Activated naive CD4-positive, alpha-beta T cell treated with anti-CD3 and anti-CD28 coated beads for 36 hours (primary cell): ENCODE results near the gene TICRR. TPM values are rescaled to one million over a fixed set of nuclear protein-coding genes. Genes with fewer than 3 reads are reported as not detected.

Experiments used
- CTCF ChIA-PET: fragments of 350-600 bp; sonication (Branson Sonifier 250); formaldehyde crosslinking; loops from one replicate; lab custom pipeline; 2021; ENCODE audit warnings: antibody characterized with exemption; lab: Charles Lee
- DNase-seq: peaks from one replicate; pipeline ENCODE4 v3.0.0-alpha.2; 2020
- H3K27ac Mint-ChIP-seq: one replicate; pipeline ENCODE4 v1.8.0; 2021; ENCODE audit warnings: mild to moderate bottlenecking, mixed read lengths
- H3K27me3 Mint-ChIP-seq: one replicate; pipeline ENCODE4 v1.8.0; 2021; ENCODE audit warnings: low read depth, mixed read lengths
- H3K36me3 Mint-ChIP-seq: one replicate; pipeline ENCODE4 v1.8.0; 2021; ENCODE audit warnings: low read depth, mixed read lengths
- H3K4me1 Mint-ChIP-seq: one replicate; pipeline ENCODE4 v1.8.0; 2021; ENCODE audit warnings: low read depth, mixed read lengths
- H3K4me3 Mint-ChIP-seq: one replicate; pipeline ENCODE4 v1.8.0; 2021; ENCODE audit warnings: mild to moderate bottlenecking, moderate library complexity, mixed read lengths
- H3K9me3 Mint-ChIP-seq: one replicate; pipeline ENCODE4 v1.8.0; 2021; ENCODE audit warnings: mixed read lengths
- intact Hi-C: fragments of 100-400 bp; cut with micrococcal nuclease; formaldehyde crosslinking; loops from one replicate; pipeline ENCODE4 v1.15.1; 2023
- total RNA-seq, 2 experiments: library from RNA; stranded (reverse); gene quantifications; one replicate each; pipeline ENCODE4 v1.2.3, GENCODE V29; 2021

TICRR gene
- total RNA-seq, 2 experiments from 2014 or later: 20.7 to 21.0 TPM

- no peak for DNase-seq
- no peaks in the 10 kb centered on the region for H3K4me1 Mint-ChIP-seq
- H3K27ac Mint-ChIP-seq: no peak overlapping the region
- intact Hi-C loops: no loop called here
- H3K27me3 Mint-ChIP-seq: no peaks in the 10 kb centered on the region
- CTCF ChIA-PET: interaction anchor here (0.6 to 1.0 kb wide), 2 partner anchors 23 to 257 kb away, joined by 3 read pairs; no protein-coding TSS in a partner anchor
- H3K4me3 Mint-ChIP-seq: no peak overlapping the region
- peaks cover 80% of the 10 kb centered on the region for H3K36me3 Mint-ChIP-seq
- peaks cover 20% of the 10 kb centered on the region for H3K9me3 Mint-ChIP-seq
Observed at GRCh38 chr15:89615135-89615534, 39.9 kb downstream of the TICRR start.

- no peaks in the 10 kb centered on the region for H3K4me1 Mint-ChIP-seq
- H3K4me3 Mint-ChIP-seq: no peak overlapping the region
- intact Hi-C loops: no loop called here
- H3K27ac Mint-ChIP-seq: no peak overlapping the region
- H3K36me3 Mint-ChIP-seq: peaks cover 79% of the 10 kb centered on the region
- peaks cover 17% of the 10 kb centered on the region for H3K9me3 Mint-ChIP-seq
- no peak for DNase-seq
- CTCF ChIA-PET: interaction anchor here (0.5 to 1.0 kb wide), 2 partner anchors 21 to 258 kb away, joined by 3 read pairs; no protein-coding TSS in a partner anchor
- no peaks in the 10 kb centered on the region for H3K27me3 Mint-ChIP-seq
Observed at GRCh38 chr15:89616228-89616627, 41.0 kb downstream of the TICRR start.

- H3K36me3 Mint-ChIP-seq: peaks cover 74% of the 10 kb centered on the region
- H3K4me1 Mint-ChIP-seq: no peaks in the 10 kb centered on the region
- no peak overlapping the region for H3K4me3 Mint-ChIP-seq
- H3K27ac Mint-ChIP-seq: no peak overlapping the region
- CTCF ChIA-PET: no interaction called here
- H3K27me3 Mint-ChIP-seq: no peaks in the 10 kb centered on the region
- intact Hi-C loops: no loop called here
- no peak for DNase-seq
- no peaks in the 10 kb centered on the region for H3K9me3 Mint-ChIP-seq
Observed at GRCh38 chr15:89621547-89621946, 46.3 kb downstream of the TICRR start.

- Mint-ChIP-seq H3K36me3 (peaks cover 69% of the 10 kb centered on the region), H3K4me1 (no peaks in the 10 kb centered on the region), H3K9me3 (no peaks in the 10 kb centered on the region), H3K27ac (no peak overlapping the region), H3K27me3 (no peaks in the 10 kb centered on the region), H3K4me3 (no peak overlapping the region)
- no peak for DNase-seq
- intact Hi-C loops: no loop called here
- CTCF ChIA-PET: no interaction called here
Observed at GRCh38 chr15:89623165-89623564, 47.9 kb downstream of the TICRR start.

- intact Hi-C loops: no loop called here
- Mint-ChIP-seq H3K27me3 (no peaks in the 10 kb centered on the region), H3K9me3 (no peaks in the 10 kb centered on the region), H3K27ac (no peak overlapping the region), H3K4me1 (no peaks in the 10 kb centered on the region), H3K4me3 (no peak overlapping the region), H3K36me3 (peaks cover 66% of the 10 kb centered on the region)
- no peak for DNase-seq
- CTCF ChIA-PET: interaction anchor here (0.5 kb wide), 1 partner anchor 360 kb away, joined by 4 read pairs; no protein-coding TSS in a partner anchor
Observed at GRCh38 chr15:89625716-89626115, 50.4 kb downstream of the TICRR start.

- peaks cover 53% of the 10 kb centered on the region for H3K36me3 Mint-ChIP-seq
- no peak for DNase-seq
Observed at GRCh38 chr15:89627256-89627970, 52.1 kb downstream of the TICRR start.

GRCh38 chr15:89628301-89628700 is 53.0 kb downstream of the TICRR start:
- Mint-ChIP-seq H3K27me3 (no peaks in the 10 kb centered on the region), H3K4me1 (no peaks in the 10 kb centered on the region), H3K36me3 (peaks cover 48% of the 10 kb centered on the region), H3K9me3 (no peaks in the 10 kb centered on the region), H3K27ac (no peak overlapping the region), H3K4me3 (no peak overlapping the region)
- DNase-seq: no peak
- CTCF ChIA-PET: no interaction called here
- intact Hi-C loops: no loop called here

More at GRCh38 chr15:89627256-89627970, 52.1 kb downstream of the TICRR start:
- H3K27ac Mint-ChIP-seq: no peak overlapping the region
- CTCF ChIA-PET: no interaction called here
- no peak overlapping the region for H3K4me3 Mint-ChIP-seq
- H3K27me3 Mint-ChIP-seq: no peaks in the 10 kb centered on the region
- H3K9me3 Mint-ChIP-seq: no peaks in the 10 kb centered on the region
- no peaks in the 10 kb centered on the region for H3K4me1 Mint-ChIP-seq
- intact Hi-C loops: no loop called here

GRCh38 chr15:89628806-89629715 is 53.8 kb downstream of the TICRR start:
- H3K27ac Mint-ChIP-seq: no peak overlapping the region
- H3K36me3 Mint-ChIP-seq: peaks cover 43% of the 10 kb centered on the region
- CTCF ChIA-PET: no interaction called here
- H3K9me3 Mint-ChIP-seq: no peaks in the 10 kb centered on the region
- no peaks in the 10 kb centered on the region for H3K27me3 Mint-ChIP-seq
- no peak overlapping the region for H3K4me3 Mint-ChIP-seq
- intact Hi-C loops: no loop called here
- DNase-seq: no peak
- H3K4me1 Mint-ChIP-seq: no peaks in the 10 kb centered on the region

- H3K4me1 Mint-ChIP-seq: no peaks in the 10 kb centered on the region
- no peak for DNase-seq
- CTCF ChIA-PET: no interaction called here
- intact Hi-C loops: no loop called here
- peaks cover 35% of the 10 kb centered on the region for H3K36me3 Mint-ChIP-seq
- H3K27me3 Mint-ChIP-seq: no peaks in the 10 kb centered on the region
- no peaks in the 10 kb centered on the region for H3K9me3 Mint-ChIP-seq
- no peak overlapping the region for H3K27ac Mint-ChIP-seq
- no peak overlapping the region for H3K4me3 Mint-ChIP-seq
Observed at GRCh38 chr15:89629829-89630228, 54.6 kb downstream of the TICRR start.

- CTCF ChIA-PET: no interaction called here
- Mint-ChIP-seq H3K4me1 (no peaks in the 10 kb centered on the region), H3K9me3 (no peaks in the 10 kb centered on the region), H3K36me3 (peaks cover 31% of the 10 kb centered on the region), H3K27me3 (no peaks in the 10 kb centered on the region), H3K27ac (no peak overlapping the region), H3K4me3 (no peak overlapping the region)
- intact Hi-C loops: no loop called here
- no peak for DNase-seq
Observed at GRCh38 chr15:89630260-89630659, 55.0 kb downstream of the TICRR start.

GRCh38 chr15:89630974-89631901 is 56.0 kb downstream of the TICRR start:
- H3K27ac Mint-ChIP-seq: no peak overlapping the region
- CTCF ChIA-PET: no interaction called here
- DNase-seq: no peak
- peaks cover 22% of the 10 kb centered on the region for H3K36me3 Mint-ChIP-seq
- peaks cover 2% of the 10 kb centered on the region for H3K9me3 Mint-ChIP-seq
- H3K4me3 Mint-ChIP-seq: no peak overlapping the region
- H3K4me1 Mint-ChIP-seq: no peaks in the 10 kb centered on the region
- H3K27me3 Mint-ChIP-seq: no peaks in the 10 kb centered on the region
- intact Hi-C loops: no loop called here

GRCh38 chr15:89631902-89632264 is 56.6 kb downstream of the TICRR start:
- CTCF ChIA-PET: no interaction called here
- no peak overlapping the region for H3K4me3 Mint-ChIP-seq

More at GRCh38 chr15:89631902-89632264, 56.6 kb downstream of the TICRR start:
- no peak for DNase-seq
- intact Hi-C loops: no loop called here
- H3K36me3 Mint-ChIP-seq: peaks cover 19% of the 10 kb centered on the region
- no peaks in the 10 kb centered on the region for H3K27me3 Mint-ChIP-seq
- H3K27ac Mint-ChIP-seq: no peak overlapping the region
- peaks cover 2% of the 10 kb centered on the region for H3K9me3 Mint-ChIP-seq
- no peaks in the 10 kb centered on the region for H3K4me1 Mint-ChIP-seq
